IMR-90 (cell line): Measurements from ENCODE around the gene PCBP3. TPM values are rescaled to one million over a fixed set of nuclear protein-coding genes. Genes with fewer than 3 reads are reported as not detected.
A peak's percentile ranks its signal among the peaks of the same experiment; 100 is the strongest.

Source experiments
- ATAC-seq: fragments of 200-7000 bp; cut with Tn5 transposase; 2 replicates; pipeline ENCODE4 v1.9.1; 2020; ENCODE audit warnings: low read depth, mild to moderate bottlenecking, moderate library complexity
- BruUV-seq: library from RNA; stranded (reverse); fragments of 400-500 nt; replicated peaks from 2 replicates; lab custom pipeline; 2021; lab: Mats Ljungman, UMichigan
- CTCF ChIA-PET: fragments of 300-600 bp; formaldehyde crosslinking; extraction: SDS; loops from one replicate; lab custom pipeline; 2021; ENCODE audit warnings: antibody characterized with exemption; lab: Yijun Ruan, JAX
- POLR2A ChIA-PET: fragments of 300-600 bp; sonication (Branson Sonifier 250); formaldehyde crosslinking; loops from one replicate; lab custom pipeline; 2022; ENCODE audit warnings: antibody characterized with exemption; ENCODE audit not compliant: unreplicated experiment; lab: Charles Lee
- DNase-seq: peaks from one replicate; pipeline ENCODE4 v3.0.0; 2013
- H2AFZ ChIP-seq: replicated peaks from 2 replicates; pipeline ENCODE3; 2013; ENCODE audit warnings: low read length, mild to moderate bottlenecking; ENCODE audit not compliant: poor library complexity
- H2AK5ac ChIP-seq: 2 replicates; pipeline ENCODE4 v1.6.1; 2013; ENCODE audit warnings: low read depth, low read length, inconsistent platforms
- H2AK9ac ChIP-seq: replicated peaks from 2 replicates; pipeline ENCODE3; 2013; ENCODE audit warnings: mild to moderate bottlenecking, low read depth, low read length, moderate library complexity; ENCODE audit not compliant: poor library complexity
- H2BK120ac ChIP-seq: 2 replicates; pipeline ENCODE4 v1.6.1; 2013; ENCODE audit warnings: low read depth, low read length, inconsistent platforms
- H2BK15ac ChIP-seq: 3 replicates; pipeline ENCODE4 v1.6.1; 2013; ENCODE audit warnings: low read depth, low read length, inconsistent platforms
- H2BK20ac ChIP-seq: 2 replicates; pipeline ENCODE4 v1.6.1; 2013; ENCODE audit warnings: low read depth, mild to moderate bottlenecking, inconsistent platforms, low read length, moderate library complexity
- H2BK5ac ChIP-seq: 2 replicates; pipeline ENCODE4 v1.6.1; 2013; ENCODE audit warnings: mild to moderate bottlenecking, low read depth, low read length, inconsistent platforms; ENCODE audit not compliant: poor library complexity, severe bottlenecking
- H3K14ac ChIP-seq: replicated peaks from 2 replicates; pipeline ENCODE4 v1.6.1; 2013; ENCODE audit warnings: low read depth, low read length, inconsistent platforms
- H3K18ac ChIP-seq: 2 replicates; pipeline ENCODE4 v1.6.1; 2013; ENCODE audit warnings: low read depth, low read length, control low read depth
- H3K23ac ChIP-seq: 2 replicates; pipeline ENCODE4 v1.6.1; 2013; ENCODE audit warnings: low read depth, low read length, inconsistent platforms
- H3K27ac ChIP-seq: 2 replicates; pipeline ENCODE4 v1.5.1; 2013; ENCODE audit warnings: mild to moderate bottlenecking, control low read depth, low read length; ENCODE audit not compliant: insufficient read depth
- H3K27me3 ChIP-seq: 2 replicates; pipeline ENCODE4 v1.6.1; 2013; ENCODE audit warnings: low read length; ENCODE audit not compliant: control insufficient read depth, insufficient read depth
- H3K36me3 ChIP-seq: 2 replicates; pipeline ENCODE4 v1.6.1; 2013; ENCODE audit warnings: low read length, mixed read lengths; ENCODE audit not compliant: control insufficient read depth, insufficient read depth
- H3K4ac ChIP-seq: 2 replicates; pipeline ENCODE4 v1.6.1; 2013; ENCODE audit warnings: low read depth, low read length, inconsistent platforms
- H3K4me1 ChIP-seq: 2 replicates; pipeline ENCODE4 v1.6.1; 2013; ENCODE audit warnings: low read length, mixed read lengths; ENCODE audit not compliant: control insufficient read depth, insufficient read depth
- H3K4me2 ChIP-seq: 2 replicates; pipeline ENCODE4 v1.6.1; 2013; ENCODE audit warnings: low read depth, mild to moderate bottlenecking, control low read depth, low read length, moderate library complexity
- H3K4me3 ChIP-seq: 2 replicates; pipeline ENCODE4 v1.5.1; 2013; ENCODE audit warnings: low read depth, mild to moderate bottlenecking, control low read depth, low read length, moderate library complexity; ENCODE audit not compliant: insufficient read depth
- H3K56ac ChIP-seq: 2 replicates; pipeline ENCODE4 v1.6.1; 2013; ENCODE audit warnings: low read length, inconsistent platforms; ENCODE audit not compliant: insufficient read depth; ENCODE audit errors: extremely low read depth
- H3K79me1 ChIP-seq, 2 experiments: 2 replicates each; pipeline ENCODE4 v1.6.1; 2013; ENCODE audit warnings: low read length in 2 of 2, inconsistent platforms in 1 of 2, low read depth in 1 of 2
- H3K9ac ChIP-seq: 2 replicates; pipeline ENCODE4 v1.6.1; 2013; ENCODE audit warnings: low read depth, low read length, control low read depth
- H3K9me1 ChIP-seq: 2 replicates; pipeline ENCODE4 v1.6.1; 2013; ENCODE audit warnings: low read length, inconsistent platforms; ENCODE audit not compliant: insufficient read depth
- H3K9me3 ChIP-seq: 2 replicates; pipeline ENCODE4 v1.6.1; 2013; ENCODE audit warnings: low read length; ENCODE audit not compliant: control insufficient read depth, insufficient read depth
- H4K20me1 ChIP-seq: 2 replicates; pipeline ENCODE4 v1.6.1; 2013; ENCODE audit warnings: low read length, inconsistent platforms; ENCODE audit not compliant: insufficient read depth
- H4K5ac ChIP-seq: 2 replicates; pipeline ENCODE4 v1.6.1; 2013; ENCODE audit warnings: mild to moderate bottlenecking, low read depth, low read length, control low read depth
- H4K8ac ChIP-seq, 2 experiments: 2 replicates each; pipeline ENCODE4 v1.6.1; 2013; ENCODE audit warnings: low read depth in 2 of 2, low read length in 2 of 2, control low read depth in 1 of 2, inconsistent platforms in 1 of 2
- H4K91ac ChIP-seq: 2 replicates; pipeline ENCODE4 v1.6.1; 2013; ENCODE audit warnings: low read depth, low read length, inconsistent platforms; ENCODE audit not compliant: insufficient read depth
- BHLHE40 ChIP-seq: fragments of 150-350 bp; IDR thresholded peaks from 2 replicates; pipeline ENCODE4 v1.6.1; 2016; ENCODE audit warnings: mild to moderate bottlenecking, low read depth, low read length
- CHD1 ChIP-seq: IDR thresholded peaks from 2 replicates; pipeline ENCODE4 v1.6.1; 2012; ENCODE audit warnings: low read depth, low read length, improper control_type of control experiment
- CTCF ChIP-seq: conservative IDR thresholded peaks from 2 replicates; pipeline ENCODE4 v1.5.1; 2012; ENCODE audit warnings: mild to moderate bottlenecking, low read depth, low read length, improper control_type of control experiment
- FOS ChIP-seq: fragments of 150-350 bp; IDR thresholded peaks from 2 replicates; pipeline ENCODE4 v1.6.1; 2016; ENCODE audit warnings: low read depth, low read length
- MAFK ChIP-seq: IDR thresholded peaks from 2 replicates; pipeline ENCODE4 v1.6.1; 2012; ENCODE audit warnings: low read depth, low read length, improper control_type of control experiment
- MAZ ChIP-seq: IDR thresholded peaks from 2 replicates; pipeline ENCODE4 v1.6.1; 2012; ENCODE audit warnings: low read depth, mild to moderate bottlenecking, low read length, improper control_type of control experiment, moderate library complexity, borderline replicate concordance
- NFE2L2 ChIP-seq: fragments of 150-350 bp; IDR thresholded peaks from 2 replicates; pipeline ENCODE4 v1.6.1; 2016; ENCODE audit warnings: low read depth, mild to moderate bottlenecking, low read length
- POLR2A ChIP-seq: IDR thresholded peaks from 2 replicates; pipeline ENCODE4 v1.6.1; 2012; ENCODE audit warnings: mild to moderate bottlenecking, low read depth, low read length
- RAD21 ChIP-seq: IDR thresholded peaks from 2 replicates; pipeline ENCODE4 v1.6.1; 2012; ENCODE audit warnings: low read length, improper control_type of control experiment
- RCOR1 ChIP-seq: IDR thresholded peaks from 2 replicates; pipeline ENCODE4 v1.6.1; 2012; ENCODE audit warnings: mild to moderate bottlenecking, low read length, improper control_type of control experiment; ENCODE audit not compliant: insufficient replicate concordance
- SMC3 ChIP-seq: fragments of 150-350 bp; IDR thresholded peaks from 2 replicates; pipeline ENCODE4 v1.6.1; 2016; ENCODE audit warnings: low read depth, mild to moderate bottlenecking, antibody characterized with exemption, low read length, moderate library complexity
- WGBS, 2 experiments: methylation state at CpG; one replicate each; pipeline versions ENCODE4 v1.1.5 to v1.1.7; 2013; ENCODE audit warnings: missing lambda C conversion rate in 2 of 2; ENCODE audit not compliant: insufficient read length in 1 of 2; ENCODE audit errors: extremely low coverage in 2 of 2; 5-methylcytosine and 5-hydroxymethylcytosine counted together
- dilution Hi-C: fragments of 300-500 bp; cut with HindIII; formaldehyde crosslinking; loops from one replicate; pipeline ENCODE4 v1.14.3; 2018; ENCODE audit warnings: low sequenced_read_pairs; ENCODE audit not compliant: unreplicated experiment
- in situ Hi-C: fragments of 300-500 bp; cut with MboI; formaldehyde crosslinking; loops from 3 replicates; pipeline ENCODE4 v1.14.3; 2019; ENCODE audit warnings: low sequenced_read_pairs, inconsistent platforms, mixed read lengths
- intact Hi-C: fragments of 100-400 bp; cut with micrococcal nuclease; formaldehyde crosslinking; loops from 2 replicates; pipeline ENCODE4 v1.10.0; 2022
- polyA plus RNA-seq, 3 experiments: library from polyadenylated mRNA; depleted of rRNA; stranded (reverse); fragments of >200 nt; gene quantifications; 2 replicates each; pipeline ENCODE4 v1.2.3, GENCODE V29; 2012; ENCODE audit warnings: low replicate concordance in 1 of 3
- total RNA-seq: library from RNA; depleted of rRNA; stranded (reverse); fragments of >200 nt; gene quantifications from 2 replicates; pipeline ENCODE4 v1.2.3, GENCODE V29; 2012
- TF ChIP-seq, protein P1 (sequence below): fragments of 150-350 bp; IDR thresholded peaks from 2 replicates; pipeline ENCODE4 v1.6.1; 2017; ENCODE audit warnings: mild to moderate bottlenecking, antibody characterized with exemption, low read length, low read depth

PCBP3 gene
- total and polyA plus RNA-seq, 2 of the 4 experiments (the other 2 are of a cell fraction) = 2.9 to 3.9 TPM

DNA sequence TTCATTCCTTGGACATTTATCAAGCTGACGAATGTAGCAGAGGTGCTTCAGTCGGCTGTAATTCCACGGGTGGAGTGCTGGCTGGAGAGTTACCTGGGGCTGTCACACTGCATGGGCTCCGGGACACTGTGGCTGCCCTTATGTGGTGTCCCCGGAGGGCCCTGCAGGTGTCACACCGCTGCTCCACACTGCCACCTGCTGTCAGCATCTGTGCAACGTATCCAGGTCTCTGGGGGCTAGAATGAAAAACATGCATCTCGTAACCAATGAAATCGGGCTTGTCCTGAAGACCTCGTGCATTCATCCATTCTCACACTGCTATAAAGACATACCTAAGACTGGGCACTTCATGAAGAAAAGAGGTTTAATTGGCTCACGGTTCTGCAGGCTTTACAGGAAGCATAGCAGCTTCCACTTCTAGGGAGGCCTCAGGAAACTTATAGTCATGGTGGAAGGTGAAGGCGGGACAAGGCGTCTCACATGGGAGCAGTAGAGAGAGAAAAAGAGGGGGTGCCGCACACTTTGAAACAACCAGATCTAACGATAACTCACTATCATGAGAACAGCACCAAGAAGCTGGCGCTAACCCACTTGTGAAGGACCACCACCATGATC is 46.7 kb upstream of the PCBP3 start:
- POLR2A ChIA-PET = no interaction called here
- DNase-seq = peak; percentile 28
- H3K36me3 ChIP-seq = no peaks in the 10 kb centered on the region
- WGBS, 2 experiments = 10% methylated on average over 5 of the region's 16 CpGs; no CpG with 5 or more reads in 1 of the 2 experiments
- TF ChIP-seq MAZ (peak; percentile 24; the same call in 1 of the 2 replicates), MAFK (no peak), POLR2A (no peak), CTCF (peak; percentile 82), RAD21 (peak; percentile 70), NFE2L2 (no peak), BHLHE40 (no peak), CHD1 (no peak), RCOR1 (no peak), SMC3 (peak; percentile 78), FOS (no peak)
- TF ChIP-seq, protein P1, sequence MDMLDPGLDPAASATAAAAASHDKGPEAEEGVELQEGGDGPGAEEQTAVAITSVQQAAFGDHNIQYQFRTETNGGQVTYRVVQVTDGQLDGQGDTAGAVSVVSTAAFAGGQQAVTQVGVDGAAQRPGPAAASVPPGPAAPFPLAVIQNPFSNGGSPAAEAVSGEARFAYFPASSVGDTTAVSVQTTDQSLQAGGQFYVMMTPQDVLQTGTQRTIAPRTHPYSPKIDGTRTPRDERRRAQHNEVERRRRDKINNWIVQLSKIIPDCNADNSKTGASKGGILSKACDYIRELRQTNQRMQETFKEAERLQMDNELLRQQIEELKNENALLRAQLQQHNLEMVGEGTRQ = no peak
- H3K79me1 ChIP-seq = no peaks in the 10 kb centered on the region
- no peak overlapping the region for H3K4me2 ChIP-seq
- BruUV-seq = no TSS peak
- H3K27me3 ChIP-seq = peaks cover 51% of the 10 kb centered on the region
- in situ Hi-C loops = no loop called here
- no peak overlapping the region for H2BK5ac ChIP-seq
- no peaks in the 10 kb centered on the region for H3K4me1 ChIP-seq
- no peak overlapping the region for H4K5ac ChIP-seq
- no peak overlapping the region for H3K4me3 ChIP-seq
- H3K9me1 ChIP-seq = peaks cover 1% of the 10 kb centered on the region
- no peak overlapping the region for H3K4ac ChIP-seq
- H2BK15ac ChIP-seq = no peak overlapping the region
- peaks cover 12% of the 10 kb centered on the region; the same call in 1 of the 2 replicates for H3K9me3 ChIP-seq
- H4K20me1 ChIP-seq = peaks cover under 1% of the 10 kb centered on the region; the same call in 1 of the 2 replicates
- dilution Hi-C loops = no loop called here
- no peak overlapping the region for H4K8ac ChIP-seq
- H3K27ac ChIP-seq = no peak overlapping the region
- no peak overlapping the region for H2BK120ac ChIP-seq
- H3K56ac ChIP-seq = no peak overlapping the region
- H3K14ac ChIP-seq = no peak overlapping the region
- no peak overlapping the region for H2BK20ac ChIP-seq
- H4K91ac ChIP-seq = no peak overlapping the region
- H3K9ac ChIP-seq = no peak overlapping the region
- intact Hi-C loops = loop anchor here (1.0 to 5.0 kb wide), 2 partner anchors 41 to 305 kb away; no protein-coding TSS in a partner anchor
- H3K23ac ChIP-seq = no peak overlapping the region
- peak; percentile 90 for ATAC-seq
- no peak overlapping the region for H2AK5ac ChIP-seq
- H2AFZ ChIP-seq = peak overlapping the region; percentile 73
- no peak overlapping the region for H3K18ac ChIP-seq
- CTCF ChIA-PET = interaction anchor here (0.7 to 2.0 kb wide), 5 partner anchors 11 to 41 kb away, joined by 3 to 15 read pairs (median 5); no protein-coding TSS in a partner anchor
- no peak overlapping the region for H2AK9ac ChIP-seq
